Measurements from ENCODE around the gene BRAT1.

The BRAT1 gene

DNA sequence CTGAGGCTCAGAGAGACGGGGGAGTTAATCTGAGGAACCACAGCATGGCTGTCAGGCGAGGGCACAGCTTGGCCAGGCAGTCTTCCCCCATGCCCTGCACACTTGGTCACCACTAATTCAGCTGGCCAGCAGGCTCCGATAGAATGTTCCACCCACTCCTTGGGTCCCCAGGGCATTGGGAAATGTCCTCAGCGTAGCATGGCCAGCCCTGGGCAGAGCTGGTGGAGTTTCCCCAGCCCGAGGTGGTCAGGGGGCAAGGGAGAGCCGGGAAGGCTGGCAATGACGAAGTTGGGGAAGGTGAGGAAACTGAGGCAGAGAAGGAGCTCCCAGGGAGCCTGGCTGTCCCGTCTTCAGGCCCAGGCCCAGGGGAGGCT lies 67.1 kb downstream of the BRAT1 start:
- no peak overlapping the region for H3K4me3 ChIP-seq (replicated peaks; ENCODE audit: low read depth, low read length)
- peak; percentile 46 for DNase-seq (ENCODE audit: low read depth)
- TF ChIP-seq CTCF (IDR thresholded peaks at IDR 0.05; ENCODE audit: low read length, missing control alignments), result no peak
